WTC11 (cell line): Measurements from ENCODE around the gene VPS52. TPM values are rescaled to one million over a fixed set of nuclear protein-coding genes. Genes with fewer than 3 reads are reported as not detected.

ENCODE experiments used
- ATAC-seq: fragments of 200-7000 bp; cut with Tn5 transposase; 2 replicates; pipeline ENCODE4 v1.10.0; 2021; ENCODE audit warnings: mild to moderate bottlenecking, moderate library complexity
- CTCF ChIA-PET: fragments of 300-600 bp; sonication (Branson Sonifier 250); formaldehyde crosslinking; loops from one replicate; lab custom pipeline; 2021; ENCODE audit warnings: antibody characterized with exemption; lab: Charles Lee
- POLR2A ChIA-PET: fragments of 350-600 bp; sonication (Branson Sonifier 250); formaldehyde crosslinking; loops from one replicate; lab custom pipeline; 2021; ENCODE audit warnings: antibody characterized with exemption; lab: Charles Lee
- DNase-seq: peaks from one replicate; pipeline ENCODE4 v3.0.0; 2021; ENCODE audit warnings: low spot score
- H3K27ac Mint-ChIP-seq: 2 replicates; pipeline ENCODE4 v1.8.0; 2021; ENCODE audit warnings: mixed read lengths
- H3K27me3 Mint-ChIP-seq: 2 replicates; pipeline ENCODE4 v1.8.0; 2021; ENCODE audit warnings: low read depth, mild to moderate bottlenecking, moderate library complexity, mixed read lengths
- H3K36me3 Mint-ChIP-seq: 2 replicates; pipeline ENCODE4 v1.8.0; 2021; ENCODE audit warnings: mixed read lengths
- H3K4me1 Mint-ChIP-seq: 2 replicates; pipeline ENCODE4 v1.8.0; 2022; ENCODE audit warnings: mixed read lengths
- H3K4me3 Mint-ChIP-seq: 2 replicates; pipeline ENCODE4 v1.8.0; 2021; ENCODE audit warnings: mild to moderate bottlenecking, moderate library complexity, mixed read lengths
- H3K9me3 Mint-ChIP-seq: 2 replicates; pipeline ENCODE4 v1.8.0; 2021; ENCODE audit warnings: mixed read lengths
- CBFB ChIP-seq: sonication (generic); formaldehyde crosslinking; IDR thresholded peaks from 2 replicates; pipeline ENCODE4 v1.8.1; 2022; ENCODE audit warnings: mild to moderate bottlenecking, low read depth, missing genetic modification reagents
- ELF4 ChIP-seq: sonication (generic); formaldehyde crosslinking; IDR thresholded peaks from 2 replicates; pipeline ENCODE4 v1.8.1; 2022; ENCODE audit warnings: low read depth, mild to moderate bottlenecking, moderate library complexity, missing genetic modification reagents
- EMX1 ChIP-seq: fragments of 250-450 bp; sonication (Bioruptor Pico); IDR thresholded peaks from 2 replicates; pipeline ENCODE4 v1.8.0; 2021; ENCODE audit warnings: mild to moderate bottlenecking
- FOXJ3 ChIP-seq: sonication (generic); formaldehyde crosslinking; IDR thresholded peaks from 2 replicates; pipeline ENCODE4 v1.9.0; 2021; ENCODE audit warnings: missing genetic modification reagents, mild to moderate bottlenecking, borderline replicate concordance
- FOXK1 ChIP-seq: sonication (generic); formaldehyde crosslinking; IDR thresholded peaks from 2 replicates; pipeline ENCODE4 v1.8.0; 2022; ENCODE audit warnings: mild to moderate bottlenecking, moderate library complexity, missing genetic modification reagents
- FOXP1 ChIP-seq: sonication (generic); formaldehyde crosslinking; IDR thresholded peaks from 2 replicates; pipeline ENCODE4 v1.8.0; 2022; ENCODE audit warnings: missing genetic modification reagents, mild to moderate bottlenecking, moderate library complexity, borderline replicate concordance
- GRHL2 ChIP-seq: fragments of 250-450 bp; sonication (Bioruptor Pico); IDR thresholded peaks from 2 replicates; pipeline ENCODE4 v1.8.0; 2022; ENCODE audit warnings: mild to moderate bottlenecking, moderate library complexity; ENCODE audit not compliant: insufficient replicate concordance, severe bottlenecking
- HMGA2 ChIP-seq: fragments of 250-450 bp; sonication (Bioruptor Pico); IDR thresholded peaks from 2 replicates; pipeline ENCODE4 v1.4.0; 2021; ENCODE audit warnings: mild to moderate bottlenecking, moderate library complexity
- NFYB ChIP-seq: sonication (generic); formaldehyde crosslinking; conservative IDR thresholded peaks from 2 replicates; pipeline ENCODE4 v1.8.0; 2022; ENCODE audit warnings: low read depth, missing genetic modification reagents
- NR1H2 ChIP-seq: sonication (generic); formaldehyde crosslinking; IDR thresholded peaks from 2 replicates; pipeline ENCODE4 v1.9.0; 2021; ENCODE audit warnings: mild to moderate bottlenecking, moderate library complexity, missing genetic modification reagents
- SMAD3 ChIP-seq: sonication (generic); formaldehyde crosslinking; IDR thresholded peaks from 2 replicates; pipeline ENCODE4 v1.8.0; 2022; ENCODE audit warnings: missing genetic modification reagents, mild to moderate bottlenecking, borderline replicate concordance
- TP53 ChIP-seq: sonication (generic); formaldehyde crosslinking; IDR thresholded peaks from 2 replicates; pipeline ENCODE4 v1.8.1; 2023; ENCODE audit warnings: mild to moderate bottlenecking, missing genetic modification reagents
- ZNF138 ChIP-seq: sonication (generic); formaldehyde crosslinking; conservative IDR thresholded peaks from 2 replicates; pipeline ENCODE4 v1.8.1; 2022; ENCODE audit warnings: mild to moderate bottlenecking, moderate library complexity, missing genetic modification reagents
- ZNF396 ChIP-seq: fragments of 250-450 bp; sonication (Bioruptor Pico); IDR thresholded peaks from 2 replicates; pipeline ENCODE4 v1.8.0; 2021; ENCODE audit warnings: mild to moderate bottlenecking, moderate library complexity, borderline replicate concordance
- total RNA-seq: library from RNA; stranded (reverse); gene quantifications from 3 replicates; pipeline ENCODE4 v1.2.3, GENCODE V29; 2021
- TF ChIP-seq, protein P1 (sequence below): sonication (generic); formaldehyde crosslinking; conservative IDR thresholded peaks from 2 replicates; pipeline ENCODE4 v1.8.1; 2023; ENCODE audit warnings: mild to moderate bottlenecking, low read depth, missing genetic modification reagents, moderate library complexity
- TF ChIP-seq, protein P2 (sequence below): sonication (generic); formaldehyde crosslinking; IDR thresholded peaks from 2 replicates; pipeline ENCODE4 v1.8.1; 2023; ENCODE audit warnings: mild to moderate bottlenecking, moderate library complexity, missing genetic modification reagents
- TF ChIP-seq, protein P3 (sequence below): fragments of 200-600 bp; IDR thresholded peaks from 2 replicates; pipeline ENCODE4 v1.8.0; 2022; ENCODE audit warnings: antibody characterized with exemption
- TF ChIP-seq, protein P4 (sequence below): fragments of 250-450 bp; sonication (Bioruptor Pico); conservative IDR thresholded peaks from 2 replicates; pipeline ENCODE4 v1.9.0; 2021; ENCODE audit warnings: mild to moderate bottlenecking
- TF ChIP-seq, protein P5 (sequence below): sonication (generic); formaldehyde crosslinking; IDR thresholded peaks from 2 replicates; pipeline ENCODE4 v1.8.1; 2022; ENCODE audit warnings: mild to moderate bottlenecking, moderate library complexity, missing genetic modification reagents
- TF ChIP-seq, protein P6 (sequence below): fragments of 250-450 bp; sonication (Bioruptor Pico); IDR thresholded peaks from 2 replicates; pipeline ENCODE4 v1.9.0; 2021; ENCODE audit warnings: mild to moderate bottlenecking, borderline replicate concordance

The VPS52 gene
- total RNA-seq, 1 experiment from 2014 or later = 46.8 TPM

DNA sequence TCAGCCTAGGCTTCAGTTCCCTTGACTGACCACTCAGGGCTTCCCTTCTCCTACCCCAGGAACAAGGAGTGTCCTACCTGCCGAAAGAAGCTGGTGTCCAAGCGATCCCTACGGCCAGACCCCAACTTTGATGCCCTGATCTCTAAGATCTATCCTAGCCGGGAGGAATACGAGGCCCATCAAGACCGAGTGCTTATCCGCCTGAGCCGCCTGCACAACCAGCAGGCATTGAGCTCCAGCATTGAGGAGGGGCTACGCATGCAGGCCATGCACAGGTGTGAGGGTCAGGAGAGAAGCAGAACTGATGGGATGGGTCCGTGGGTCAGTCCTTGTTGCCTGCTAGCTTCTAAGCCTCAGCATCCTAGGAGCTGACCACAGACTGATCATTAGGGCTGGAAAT, 61.8 kb downstream of the VPS52 start (continued):
- TF ChIP-seq, protein P1, sequence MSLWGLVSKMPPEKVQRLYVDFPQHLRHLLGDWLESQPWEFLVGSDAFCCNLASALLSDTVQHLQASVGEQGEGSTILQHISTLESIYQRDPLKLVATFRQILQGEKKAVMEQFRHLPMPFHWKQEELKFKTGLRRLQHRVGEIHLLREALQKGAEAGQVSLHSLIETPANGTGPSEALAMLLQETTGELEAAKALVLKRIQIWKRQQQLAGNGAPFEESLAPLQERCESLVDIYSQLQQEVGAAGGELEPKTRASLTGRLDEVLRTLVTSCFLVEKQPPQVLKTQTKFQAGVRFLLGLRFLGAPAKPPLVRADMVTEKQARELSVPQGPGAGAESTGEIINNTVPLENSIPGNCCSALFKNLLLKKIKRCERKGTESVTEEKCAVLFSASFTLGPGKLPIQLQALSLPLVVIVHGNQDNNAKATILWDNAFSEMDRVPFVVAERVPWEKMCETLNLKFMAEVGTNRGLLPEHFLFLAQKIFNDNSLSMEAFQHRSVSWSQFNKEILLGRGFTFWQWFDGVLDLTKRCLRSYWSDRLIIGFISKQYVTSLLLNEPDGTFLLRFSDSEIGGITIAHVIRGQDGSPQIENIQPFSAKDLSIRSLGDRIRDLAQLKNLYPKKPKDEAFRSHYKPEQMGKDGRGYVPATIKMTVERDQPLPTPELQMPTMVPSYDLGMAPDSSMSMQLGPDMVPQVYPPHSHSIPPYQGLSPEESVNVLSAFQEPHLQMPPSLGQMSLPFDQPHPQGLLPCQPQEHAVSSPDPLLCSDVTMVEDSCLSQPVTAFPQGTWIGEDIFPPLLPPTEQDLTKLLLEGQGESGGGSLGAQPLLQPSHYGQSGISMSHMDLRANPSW (CRISPR knock-in tag) = no peak
- no peak for TF ChIP-seq EMX1

DNA sequence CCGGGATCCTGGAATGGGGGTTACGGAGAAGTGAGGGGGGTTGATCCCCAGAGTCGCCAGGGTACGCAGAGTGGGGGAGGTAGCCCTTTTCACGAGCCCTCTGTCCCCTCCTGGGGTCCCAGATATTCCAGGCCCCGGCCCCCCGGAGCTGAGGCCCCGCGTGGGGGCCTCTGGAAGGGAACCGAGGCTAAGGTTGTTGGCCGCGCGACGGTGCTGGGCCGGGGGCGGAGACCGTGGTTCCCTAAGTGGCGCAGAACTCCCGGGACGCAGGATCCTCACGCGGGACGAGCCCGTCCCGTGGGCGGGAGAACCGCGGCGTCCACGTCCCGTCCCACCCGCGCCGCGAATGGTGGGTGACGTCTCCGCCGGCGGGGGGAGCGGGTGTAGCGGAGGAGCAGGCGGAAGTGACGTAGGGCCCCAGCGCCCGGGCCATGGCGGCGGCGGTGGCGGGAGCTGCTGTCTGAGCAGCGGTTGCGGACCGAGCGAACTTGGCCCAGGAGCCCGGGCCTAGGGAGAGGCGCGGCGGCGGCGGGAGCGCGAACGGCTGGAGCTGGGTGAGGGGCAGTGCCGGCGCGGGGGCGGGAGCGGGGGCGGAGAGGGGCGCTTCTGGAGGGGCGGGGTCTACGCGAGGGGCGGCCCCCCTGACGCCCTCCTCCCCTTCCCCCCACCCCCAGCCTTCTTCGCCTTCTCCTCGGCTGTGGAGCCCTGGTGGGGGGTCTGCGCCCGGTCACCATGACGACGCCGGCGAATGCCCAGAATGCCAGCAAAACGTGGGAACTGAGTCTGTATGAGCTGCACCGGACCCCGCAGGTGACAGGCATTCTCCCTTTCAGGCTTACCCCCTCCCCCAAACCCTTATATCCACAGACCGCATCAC, 63.3 kb downstream of the VPS52 start, which contains the start of gene RING1:
TSS of gene RING1 (plus strand) at position 410 of the 877 bp plus-strand sequence. CDS start at position 733, 323 bp downstream.
- H3K36me3 Mint-ChIP-seq = peaks cover 17% of the 10 kb centered on the region
- H3K4me3 Mint-ChIP-seq = peak within 1 kb of the TSS; percentile 90
- peak; percentile 89 for DNase-seq
- peaks cover 51% of the 10 kb centered on the region for H3K4me1 Mint-ChIP-seq
- H3K9me3 Mint-ChIP-seq = no peaks in the 10 kb centered on the region
- ChIA-PET CTCF (interaction anchor here (0.7 to 5.7 kb wide), 10 partner anchors 8 to 223 kb away, joined by 3 to 83 read pairs (median 4); partner anchors contain the start of gene B3GALT4), POLR2A (interaction anchor here (1.1 to 1.8 kb wide), 3 partner anchors 9 to 237 kb away, joined by 5 to 6 read pairs (median 6); partner anchors contain the start of genes RPS18 and VPS52)
- H3K27ac Mint-ChIP-seq = peak within 1 kb of the TSS; percentile 66; the same call in 1 of the 2 replicates
- ATAC-seq = peak; percentile 3
- H3K27me3 Mint-ChIP-seq = peaks cover 43% of the 10 kb centered on the region
- TF ChIP-seq TP53 (no peak), SMAD3 (no peak; the same call in 1 of the 2 replicates), FOXP1 (CRISPR knock-in tag) (peak; percentile 28; the same call in 1 of the 2 replicates), NFYB (CRISPR knock-in tag) (no peak), ELF4 (CRISPR knock-in tag) (no peak), HMGA2 (CRISPR knock-in tag) (no peak), ZNF138 (CRISPR knock-in tag) (no peak), EMX1 (no peak), NR1H2 (CRISPR knock-in tag) (no peak), CBFB (CRISPR knock-in tag) (no peak), GRHL2 (no peak), ZNF396 (CRISPR knock-in tag) (no peak), FOXJ3 (no peak), FOXK1 (peak; percentile 83)
- TF ChIP-seq, protein P2, sequence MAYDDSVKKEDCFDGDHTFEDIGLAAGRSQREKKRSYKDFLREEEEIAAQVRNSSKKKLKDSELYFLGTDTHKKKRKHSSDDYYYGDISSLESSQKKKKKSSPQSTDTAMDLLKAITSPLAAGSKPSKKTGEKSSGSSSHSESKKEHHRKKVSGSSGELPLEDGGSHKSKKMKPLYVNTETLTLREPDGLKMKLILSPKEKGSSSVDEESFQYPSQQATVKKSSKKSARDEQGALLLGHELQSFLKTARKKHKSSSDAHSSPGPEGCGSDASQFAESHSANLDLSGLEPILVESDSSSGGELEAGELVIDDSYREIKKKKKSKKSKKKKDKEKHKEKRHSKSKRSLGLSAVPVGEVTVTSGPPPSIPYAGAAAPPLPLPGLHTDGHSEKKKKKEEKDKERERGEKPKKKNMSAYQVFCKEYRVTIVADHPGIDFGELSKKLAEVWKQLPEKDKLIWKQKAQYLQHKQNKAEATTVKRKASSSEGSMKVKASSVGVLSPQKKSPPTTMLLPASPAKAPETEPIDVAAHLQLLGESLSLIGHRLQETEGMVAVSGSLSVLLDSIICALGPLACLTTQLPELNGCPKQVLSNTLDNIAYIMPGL (CRISPR knock-in tag) = peak; percentile 66; the same call in 1 of the 2 replicates
- TF ChIP-seq, protein P3, sequence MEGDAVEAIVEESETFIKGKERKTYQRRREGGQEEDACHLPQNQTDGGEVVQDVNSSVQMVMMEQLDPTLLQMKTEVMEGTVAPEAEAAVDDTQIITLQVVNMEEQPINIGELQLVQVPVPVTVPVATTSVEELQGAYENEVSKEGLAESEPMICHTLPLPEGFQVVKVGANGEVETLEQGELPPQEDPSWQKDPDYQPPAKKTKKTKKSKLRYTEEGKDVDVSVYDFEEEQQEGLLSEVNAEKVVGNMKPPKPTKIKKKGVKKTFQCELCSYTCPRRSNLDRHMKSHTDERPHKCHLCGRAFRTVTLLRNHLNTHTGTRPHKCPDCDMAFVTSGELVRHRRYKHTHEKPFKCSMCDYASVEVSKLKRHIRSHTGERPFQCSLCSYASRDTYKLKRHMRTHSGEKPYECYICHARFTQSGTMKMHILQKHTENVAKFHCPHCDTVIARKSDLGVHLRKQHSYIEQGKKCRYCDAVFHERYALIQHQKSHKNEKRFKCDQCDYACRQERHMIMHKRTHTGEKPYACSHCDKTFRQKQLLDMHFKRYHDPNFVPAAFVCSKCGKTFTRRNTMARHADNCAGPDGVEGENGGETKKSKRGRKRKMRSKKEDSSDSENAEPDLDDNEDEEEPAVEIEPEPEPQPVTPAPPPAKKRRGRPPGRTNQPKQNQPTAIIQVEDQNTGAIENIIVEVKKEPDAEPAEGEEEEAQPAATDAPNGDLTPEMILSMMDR = no peak
- TF ChIP-seq, protein P4, sequence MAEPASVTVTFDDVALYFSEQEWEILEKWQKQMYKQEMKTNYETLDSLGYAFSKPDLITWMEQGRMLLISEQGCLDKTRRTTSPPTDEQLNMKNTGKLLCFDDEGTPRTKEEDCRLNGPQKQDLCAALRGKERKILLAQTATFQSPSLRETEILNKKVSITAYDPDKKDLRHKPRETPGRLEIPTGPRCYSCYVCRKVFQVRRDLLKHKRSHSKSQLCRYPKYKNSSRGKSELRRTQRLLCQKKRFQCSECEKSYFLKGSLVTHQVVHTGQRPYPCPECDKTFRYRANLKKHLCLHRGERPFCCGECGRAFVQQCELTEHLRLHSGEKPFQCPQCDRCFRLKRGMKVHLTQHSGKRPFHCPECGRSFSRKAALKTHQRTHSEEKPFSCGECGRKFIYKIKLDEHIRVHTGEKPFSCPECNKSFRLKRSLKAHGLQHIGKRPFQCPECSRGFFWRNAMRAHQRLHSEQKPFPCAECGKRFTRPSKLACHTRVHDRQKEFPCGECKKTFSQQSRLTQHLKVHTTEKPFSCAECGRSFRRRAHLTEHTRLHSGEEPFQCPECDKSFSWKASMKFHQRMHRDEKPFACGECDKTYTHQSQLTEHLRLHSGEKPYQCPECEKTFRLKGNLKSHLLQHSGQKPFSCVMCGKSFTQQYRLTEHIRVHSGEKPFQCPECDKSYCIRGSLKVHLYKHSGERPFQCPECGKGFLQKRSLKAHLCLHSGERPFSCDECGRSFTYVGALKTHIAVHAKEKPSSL (CRISPR knock-in tag) = no peak
- TF ChIP-seq, protein P5, sequence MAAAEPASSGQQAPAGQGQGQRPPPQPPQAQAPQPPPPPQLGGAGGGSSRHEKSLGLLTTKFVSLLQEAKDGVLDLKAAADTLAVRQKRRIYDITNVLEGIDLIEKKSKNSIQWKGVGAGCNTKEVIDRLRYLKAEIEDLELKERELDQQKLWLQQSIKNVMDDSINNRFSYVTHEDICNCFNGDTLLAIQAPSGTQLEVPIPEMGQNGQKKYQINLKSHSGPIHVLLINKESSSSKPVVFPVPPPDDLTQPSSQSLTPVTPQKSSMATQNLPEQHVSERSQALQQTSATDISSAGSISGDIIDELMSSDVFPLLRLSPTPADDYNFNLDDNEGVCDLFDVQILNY (CRISPR knock-in tag) = 0 out of 2 replicates have a peak, but pooled peaks have one; percentile 55
- TF ChIP-seq, protein P6, sequence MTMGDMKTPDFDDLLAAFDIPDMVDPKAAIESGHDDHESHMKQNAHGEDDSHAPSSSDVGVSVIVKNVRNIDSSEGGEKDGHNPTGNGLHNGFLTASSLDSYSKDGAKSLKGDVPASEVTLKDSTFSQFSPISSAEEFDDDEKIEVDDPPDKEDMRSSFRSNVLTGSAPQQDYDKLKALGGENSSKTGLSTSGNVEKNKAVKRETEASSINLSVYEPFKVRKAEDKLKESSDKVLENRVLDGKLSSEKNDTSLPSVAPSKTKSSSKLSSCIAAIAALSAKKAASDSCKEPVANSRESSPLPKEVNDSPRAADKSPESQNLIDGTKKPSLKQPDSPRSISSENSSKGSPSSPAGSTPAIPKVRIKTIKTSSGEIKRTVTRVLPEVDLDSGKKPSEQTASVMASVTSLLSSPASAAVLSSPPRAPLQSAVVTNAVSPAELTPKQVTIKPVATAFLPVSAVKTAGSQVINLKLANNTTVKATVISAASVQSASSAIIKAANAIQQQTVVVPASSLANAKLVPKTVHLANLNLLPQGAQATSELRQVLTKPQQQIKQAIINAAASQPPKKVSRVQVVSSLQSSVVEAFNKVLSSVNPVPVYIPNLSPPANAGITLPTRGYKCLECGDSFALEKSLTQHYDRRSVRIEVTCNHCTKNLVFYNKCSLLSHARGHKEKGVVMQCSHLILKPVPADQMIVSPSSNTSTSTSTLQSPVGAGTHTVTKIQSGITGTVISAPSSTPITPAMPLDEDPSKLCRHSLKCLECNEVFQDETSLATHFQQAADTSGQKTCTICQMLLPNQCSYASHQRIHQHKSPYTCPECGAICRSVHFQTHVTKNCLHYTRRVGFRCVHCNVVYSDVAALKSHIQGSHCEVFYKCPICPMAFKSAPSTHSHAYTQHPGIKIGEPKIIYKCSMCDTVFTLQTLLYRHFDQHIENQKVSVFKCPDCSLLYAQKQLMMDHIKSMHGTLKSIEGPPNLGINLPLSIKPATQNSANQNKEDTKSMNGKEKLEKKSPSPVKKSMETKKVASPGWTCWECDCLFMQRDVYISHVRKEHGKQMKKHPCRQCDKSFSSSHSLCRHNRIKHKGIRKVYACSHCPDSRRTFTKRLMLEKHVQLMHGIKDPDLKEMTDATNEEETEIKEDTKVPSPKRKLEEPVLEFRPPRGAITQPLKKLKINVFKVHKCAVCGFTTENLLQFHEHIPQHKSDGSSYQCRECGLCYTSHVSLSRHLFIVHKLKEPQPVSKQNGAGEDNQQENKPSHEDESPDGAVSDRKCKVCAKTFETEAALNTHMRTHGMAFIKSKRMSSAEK (CRISPR knock-in tag) = no peak
